B cell (primary cell): ENCODE data around the gene RNF26.

Experiments
- CTCF ChIP-seq: fragments of 200-600 bp; IDR thresholded peaks from one replicate; pipeline ENCODE4 v1.8.0; 2022; ENCODE audit warnings: antibody characterized with exemption, mild to moderate bottlenecking
- EZH2 ChIP-seq: IDR thresholded peaks from 2 replicates; pipeline ENCODE4 v1.6.1; 2012; ENCODE audit warnings: borderline replicate concordance, low read depth, mild to moderate bottlenecking, moderate library complexity, low read length; ENCODE audit not compliant: insufficient read depth, poor library complexity, severe bottlenecking

DNA sequence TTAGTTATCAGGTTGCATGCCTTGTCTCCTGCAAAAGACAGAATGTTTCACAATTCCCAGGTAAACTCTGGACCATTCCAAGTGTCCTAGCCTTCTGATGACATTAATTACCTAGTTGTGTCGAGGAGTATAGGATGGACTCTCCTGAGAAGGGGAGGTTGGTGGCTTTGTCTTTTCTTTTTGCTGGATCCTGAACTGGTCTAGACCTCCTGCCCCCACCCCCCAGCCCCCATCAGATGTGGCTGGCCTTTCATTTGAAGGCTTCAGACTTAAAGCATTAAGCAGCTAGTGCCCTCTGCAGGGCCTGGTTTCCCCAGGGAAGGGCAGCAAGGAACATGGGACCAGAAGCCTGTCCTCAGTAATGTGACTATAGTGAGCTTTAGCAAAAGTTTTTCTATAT lies 27.1 kb upstream of the RNF26 start:
- TF ChIP-seq CTCF (no peak), EZH2 (no peak)
